ENCODE results near the gene CABCOCO1.

CABCOCO1 gene

DNA sequence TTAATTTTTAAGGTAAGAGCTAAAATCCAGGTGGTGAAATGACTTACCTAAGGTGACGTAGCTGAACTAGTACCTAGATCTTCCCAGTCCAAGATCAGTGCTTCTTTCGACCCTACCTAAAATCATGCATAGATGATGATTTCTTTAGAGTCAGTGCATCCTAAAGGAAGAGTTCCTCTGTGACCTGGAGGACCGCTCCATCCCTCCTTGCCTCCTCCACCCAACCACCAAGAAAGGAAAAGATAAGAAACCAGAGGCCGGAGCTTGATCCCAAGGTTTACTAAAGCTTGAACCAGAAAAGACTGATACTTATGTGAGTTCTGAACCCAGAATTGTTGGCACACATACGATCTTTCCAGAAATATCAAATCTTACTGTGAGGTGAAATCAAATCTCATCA is 101.8 kb downstream of the CABCOCO1 start:
- no peak overlapping the region for H3K4me2 ChIP-seq (ENCODE audit: insufficient read depth, low read length, poor library complexity, severe bottlenecking)
- no peak overlapping the region for H4K91ac ChIP-seq (ENCODE audit: low read depth, low read length, poor library complexity)
- no peak overlapping the region for H3K27ac ChIP-seq (replicated peaks; ENCODE audit: low read length)
- H3K36me3 ChIP-seq (replicated peaks in 1 of 2; ENCODE audit: control insufficient read depth in 2 of 2, insufficient read depth in 2 of 2, low read length in 2 of 2): no peaks in the 10 kb centered on the region
- H2AFZ ChIP-seq (ENCODE audit: low read length): no peak overlapping the region
- no peak overlapping the region for H2BK15ac ChIP-seq (ENCODE audit: low read length)
- no peak overlapping the region for H3K9ac ChIP-seq (ENCODE audit: low read depth, low read length, poor library complexity)
- H3K14ac ChIP-seq (ENCODE audit: low read length): no peak overlapping the region
- H2AK5ac ChIP-seq (ENCODE audit: low read depth, low read length): no peak overlapping the region
- H3K4me1 ChIP-seq (ENCODE audit: control insufficient read depth in 2 of 2, insufficient read depth in 1 of 2, low read depth in 1 of 2, low read length in 2 of 2): no peaks in the 10 kb centered on the region
- H3K9me3 ChIP-seq (replicated peaks in 1 of 2; ENCODE audit: control insufficient read depth in 2 of 2, insufficient read depth in 1 of 2, low read depth in 1 of 2, low read length in 2 of 2): no peaks in the 10 kb centered on the region
- no peak for DNase-seq (ENCODE audit: low spot score)
- no peak overlapping the region for H3K4me3 ChIP-seq (ENCODE audit: low read length in 2 of 2)
- no peaks in the 10 kb centered on the region for H3K79me1 ChIP-seq (ENCODE audit: low read depth, low read length)
- H3K4ac ChIP-seq (ENCODE audit: low read length): no peak overlapping the region
- no peak overlapping the region for H3K18ac ChIP-seq (ENCODE audit: low read length)
- WGBS, 2 donors (ENCODE audit: extremely low coverage in 2 of 2, insufficient read length in 2 of 2, insufficient replicate concordance in 1 of 2): no CpG with 5 or more reads among the region's 5 CpGs
- H2BK12ac ChIP-seq (ENCODE audit: low read length): no peak overlapping the region
- H2BK120ac ChIP-seq (ENCODE audit: low read depth, low read length): no peak overlapping the region
- no peak overlapping the region for H4K8ac ChIP-seq (ENCODE audit: low read depth, low read length)
- no peak overlapping the region for H2BK5ac ChIP-seq (ENCODE audit: low read length)
- H3K27me3 ChIP-seq (ENCODE audit: control insufficient read depth in 3 of 3, insufficient read depth in 3 of 3, low read depth in 1 of 3, low read length in 3 of 3): no peaks in the 10 kb centered on the region
- H3K23ac ChIP-seq (ENCODE audit: low read depth, low read length, poor library complexity): no peak overlapping the region

DNA sequence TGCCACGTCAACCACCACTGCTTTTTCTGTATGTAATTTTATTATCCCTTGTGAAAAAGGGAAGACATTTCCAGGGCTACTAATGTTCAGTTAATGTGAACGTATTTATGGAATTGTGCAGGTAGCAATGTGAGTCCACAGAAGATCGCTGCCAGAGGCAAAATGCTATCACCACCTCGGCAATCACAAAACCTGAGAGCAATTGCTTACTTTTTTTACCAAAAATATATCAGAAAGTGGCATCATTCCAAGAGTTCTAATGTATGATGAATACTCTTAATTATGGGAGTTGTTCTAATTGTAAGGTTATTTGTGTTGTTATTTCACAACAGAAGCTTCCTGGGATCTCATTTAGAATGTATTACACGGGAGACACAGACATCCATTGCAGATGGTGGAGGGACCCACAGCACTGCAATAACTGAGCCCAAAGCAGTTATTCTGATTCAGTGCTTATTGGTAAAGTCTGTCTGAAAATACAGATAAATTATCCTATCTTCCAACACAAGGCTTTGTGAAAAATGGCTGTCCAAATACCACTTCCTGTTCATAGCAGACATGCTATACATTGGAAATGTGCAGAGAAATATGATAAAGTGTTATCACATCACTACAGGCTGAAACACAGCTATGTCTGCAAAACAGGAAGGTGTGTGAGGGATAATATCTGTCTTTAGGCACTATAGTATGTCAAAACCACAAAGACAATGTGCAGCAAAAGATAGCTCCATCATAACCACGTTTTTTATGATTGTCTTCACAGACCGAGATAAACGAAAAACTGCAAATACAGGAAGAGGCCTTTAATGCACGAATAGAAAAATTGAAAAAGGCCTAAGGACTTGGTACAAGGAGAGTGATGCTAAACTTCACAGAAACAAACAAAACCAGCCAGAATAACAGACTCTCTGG is 102.7 kb downstream of the CABCOCO1 start:
- Histone ChIP-seq H3K18ac (ENCODE audit: low read length) (no peak overlapping the region), H2AFZ (ENCODE audit: low read length) (no peak overlapping the region), H2BK120ac (ENCODE audit: low read depth, low read length) (no peak overlapping the region), H3K27ac (replicated peaks; ENCODE audit: low read length) (no peak overlapping the region), H3K36me3 (replicated peaks in 1 of 2; ENCODE audit: control insufficient read depth in 2 of 2, insufficient read depth in 2 of 2, low read length in 2 of 2) (no peaks in the 10 kb centered on the region), H3K27me3 (ENCODE audit: control insufficient read depth in 3 of 3, insufficient read depth in 3 of 3, low read depth in 1 of 3, low read length in 3 of 3) (no peaks in the 10 kb centered on the region), H3K9ac (ENCODE audit: low read depth, low read length, poor library complexity) (no peak overlapping the region), H3K14ac (ENCODE audit: low read length) (no peak overlapping the region), H4K8ac (ENCODE audit: low read depth, low read length) (no peak overlapping the region), H4K91ac (ENCODE audit: low read depth, low read length, poor library complexity) (no peak overlapping the region), H3K4me3 (ENCODE audit: low read length in 2 of 2) (no peak overlapping the region), H3K9me3 (replicated peaks in 1 of 2; ENCODE audit: control insufficient read depth in 2 of 2, insufficient read depth in 1 of 2, low read depth in 1 of 2, low read length in 2 of 2) (no peaks in the 10 kb centered on the region), H2BK15ac (ENCODE audit: low read length) (no peak overlapping the region), H2BK12ac (ENCODE audit: low read length) (no peak overlapping the region), H3K4ac (ENCODE audit: low read length) (no peak overlapping the region), H2AK5ac (ENCODE audit: low read depth, low read length) (no peak overlapping the region), H3K23ac (ENCODE audit: low read depth, low read length, poor library complexity) (no peak overlapping the region), H3K4me1 (ENCODE audit: control insufficient read depth in 2 of 2, insufficient read depth in 1 of 2, low read depth in 1 of 2, low read length in 2 of 2) (no peaks in the 10 kb centered on the region), H3K79me1 (ENCODE audit: low read depth, low read length) (no peaks in the 10 kb centered on the region), H2BK5ac (ENCODE audit: low read length) (no peak overlapping the region), H3K4me2 (ENCODE audit: insufficient read depth, low read length, poor library complexity, severe bottlenecking) (no peak overlapping the region)
- DNase-seq (ENCODE audit: low spot score): no peak
- WGBS, 2 donors (ENCODE audit: extremely low coverage in 2 of 2, insufficient read length in 2 of 2, insufficient replicate concordance in 1 of 2): no CpG with 5 or more reads among the region's 9 CpGs

GRCh38 chr10:61766927-61767326 is 104.2 kb downstream of the CABCOCO1 start:
- Histone ChIP-seq H2AK5ac (ENCODE audit: low read depth, low read length) (no peak overlapping the region), H3K9me3 (replicated peaks in 1 of 2; ENCODE audit: control insufficient read depth in 2 of 2, insufficient read depth in 1 of 2, low read depth in 1 of 2, low read length in 2 of 2) (no peaks in the 10 kb centered on the region), H4K91ac (ENCODE audit: low read depth, low read length, poor library complexity) (no peak overlapping the region), H3K36me3 (replicated peaks in 1 of 2; ENCODE audit: control insufficient read depth in 2 of 2, insufficient read depth in 2 of 2, low read length in 2 of 2) (no peaks in the 10 kb centered on the region), H3K9ac (ENCODE audit: low read depth, low read length, poor library complexity) (no peak overlapping the region), H3K4ac (ENCODE audit: low read length) (no peak overlapping the region), H2BK5ac (ENCODE audit: low read length) (no peak overlapping the region), H2AFZ (ENCODE audit: low read length) (no peak overlapping the region), H3K14ac (ENCODE audit: low read length) (no peak overlapping the region), H4K8ac (ENCODE audit: low read depth, low read length) (no peak overlapping the region), H3K27ac (replicated peaks; ENCODE audit: low read length) (no peak overlapping the region), H3K4me3 (ENCODE audit: low read length in 2 of 2) (no peak overlapping the region), H3K23ac (ENCODE audit: low read depth, low read length, poor library complexity) (no peak overlapping the region), H3K27me3 (ENCODE audit: control insufficient read depth in 3 of 3, insufficient read depth in 3 of 3, low read depth in 1 of 3, low read length in 3 of 3) (no peaks in the 10 kb centered on the region), H2BK120ac (ENCODE audit: low read depth, low read length) (no peak overlapping the region), H3K79me1 (ENCODE audit: low read depth, low read length) (no peaks in the 10 kb centered on the region), H3K18ac (ENCODE audit: low read length) (no peak overlapping the region), H2BK12ac (ENCODE audit: low read length) (no peak overlapping the region), H3K4me2 (ENCODE audit: insufficient read depth, low read length, poor library complexity, severe bottlenecking) (no peak overlapping the region), H2BK15ac (ENCODE audit: low read length) (no peak overlapping the region), H3K4me1 (ENCODE audit: control insufficient read depth in 2 of 2, insufficient read depth in 1 of 2, low read depth in 1 of 2, low read length in 2 of 2) (no peaks in the 10 kb centered on the region)
- WGBS, 2 donors (ENCODE audit: extremely low coverage in 2 of 2, insufficient read length in 2 of 2, insufficient replicate concordance in 1 of 2): no CpG with 5 or more reads among the region's 1 CpG
- DNase-seq (ENCODE audit: low spot score): no peak

GRCh38 chr10:61774031-61774430 is 111.3 kb downstream of the CABCOCO1 start:
- H3K36me3 ChIP-seq (replicated peaks in 1 of 2; ENCODE audit: control insufficient read depth in 2 of 2, insufficient read depth in 2 of 2, low read length in 2 of 2): no peaks in the 10 kb centered on the region
- H3K4me3 ChIP-seq (ENCODE audit: low read length in 2 of 2): no peak overlapping the region
- no peak overlapping the region for H2BK5ac ChIP-seq (ENCODE audit: low read length)
- H3K18ac ChIP-seq (ENCODE audit: low read length): no peak overlapping the region
- H3K4me1 ChIP-seq (ENCODE audit: control insufficient read depth in 2 of 2, insufficient read depth in 1 of 2, low read depth in 1 of 2, low read length in 2 of 2): no peaks in the 10 kb centered on the region
- no CpG with 5 or more reads among the region's 3 CpGs for WGBS, 2 donors (ENCODE audit: extremely low coverage in 2 of 2, insufficient read length in 2 of 2, insufficient replicate concordance in 1 of 2)
- no peak overlapping the region for H3K14ac ChIP-seq (ENCODE audit: low read length)
- no peak overlapping the region for H3K23ac ChIP-seq (ENCODE audit: low read depth, low read length, poor library complexity)
- peaks cover 0 to 2% of the 10 kb centered on the region in 2 donors for H3K9me3 ChIP-seq (replicated peaks in 1 of 2; ENCODE audit: control insufficient read depth in 2 of 2, insufficient read depth in 1 of 2, low read depth in 1 of 2, low read length in 2 of 2)
- no peak overlapping the region for H2BK15ac ChIP-seq (ENCODE audit: low read length)
- H3K79me1 ChIP-seq (ENCODE audit: low read depth, low read length): no peaks in the 10 kb centered on the region
- no peak overlapping the region for H3K4me2 ChIP-seq (ENCODE audit: insufficient read depth, low read length, poor library complexity, severe bottlenecking)
- no peak overlapping the region for H3K4ac ChIP-seq (ENCODE audit: low read length)
- H2BK12ac ChIP-seq (ENCODE audit: low read length): no peak overlapping the region
- no peak overlapping the region for H2BK120ac ChIP-seq (ENCODE audit: low read depth, low read length)
- H4K8ac ChIP-seq (ENCODE audit: low read depth, low read length): no peak overlapping the region
- H4K91ac ChIP-seq (ENCODE audit: low read depth, low read length, poor library complexity): no peak overlapping the region
- no peaks in the 10 kb centered on the region for H3K27me3 ChIP-seq (ENCODE audit: control insufficient read depth in 3 of 3, insufficient read depth in 3 of 3, low read depth in 1 of 3, low read length in 3 of 3)
- H2AFZ ChIP-seq (ENCODE audit: low read length): no peak overlapping the region
- H3K27ac ChIP-seq (replicated peaks; ENCODE audit: low read length): no peak overlapping the region
- H2AK5ac ChIP-seq (ENCODE audit: low read depth, low read length): no peak overlapping the region
- H3K9ac ChIP-seq (ENCODE audit: low read depth, low read length, poor library complexity): no peak overlapping the region
- DNase-seq (ENCODE audit: low spot score): no peak
